ENCODE measurements around the gene PALM. TPM values are rescaled to one million over a fixed set of nuclear protein-coding genes. Genes with fewer than 3 reads are reported as not detected.

Gene PALM
- total and polyA plus RNA-seq, 4 donors, result 0.92 to 5.1 (median 4.3) TPM

DNA sequence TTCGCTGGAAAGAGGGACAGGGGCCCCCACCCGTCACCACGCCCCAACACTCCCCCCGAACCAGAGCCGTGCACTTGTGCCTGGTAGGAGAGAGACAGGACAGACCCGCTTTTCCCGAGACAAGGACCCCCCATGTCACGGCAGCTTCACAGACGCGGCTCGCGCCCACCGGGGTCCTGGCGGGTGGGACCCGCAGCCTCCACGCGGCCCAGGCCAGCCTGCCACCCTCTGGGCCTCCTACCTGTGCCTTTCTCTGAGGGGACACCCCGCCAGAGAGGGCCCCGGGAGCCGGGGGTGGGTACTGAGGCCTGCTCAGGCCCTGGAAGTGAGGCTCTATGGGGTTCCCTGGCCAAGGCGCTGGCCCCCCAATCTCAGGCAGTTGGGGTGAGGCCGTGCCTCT lies 38.2 kb downstream of the PALM start:
- H3K4me1 ChIP-seq (ENCODE audit: control insufficient read depth in 4 of 4, insufficient read depth in 4 of 4, low read length in 3 of 4), result no peaks in the 10 kb centered on the region
- H3K27ac ChIP-seq (ENCODE audit: low read depth in 1 of 2, low read length in 2 of 2), result no peak overlapping the region
- H3K27me3 ChIP-seq (ENCODE audit: control insufficient read depth in 4 of 4, insufficient read depth in 4 of 4, low read length in 3 of 4), result no peaks in the 10 kb centered on the region
- peaks cover 0 to 2% (median 0%) of the 10 kb centered on the region in 4 donors for H3K9me3 ChIP-seq (ENCODE audit: control insufficient read depth in 4 of 4, low read length in 3 of 4)
- no peak for TF ChIP-seq HNF4G (IDR thresholded peaks at IDR 0.05)
- TF ChIP-seq NR2F2 (IDR thresholded peaks at IDR 0.05), result no peak
- no peak for TF ChIP-seq HNF4A (conservative IDR thresholded peaks at IDR 0.05)
- no peak for TF ChIP-seq FOXA2 (IDR thresholded peaks at IDR 0.05)
- TF ChIP-seq JUND (IDR thresholded peaks at IDR 0.05), result no peak
- TF ChIP-seq, protein P1, sequence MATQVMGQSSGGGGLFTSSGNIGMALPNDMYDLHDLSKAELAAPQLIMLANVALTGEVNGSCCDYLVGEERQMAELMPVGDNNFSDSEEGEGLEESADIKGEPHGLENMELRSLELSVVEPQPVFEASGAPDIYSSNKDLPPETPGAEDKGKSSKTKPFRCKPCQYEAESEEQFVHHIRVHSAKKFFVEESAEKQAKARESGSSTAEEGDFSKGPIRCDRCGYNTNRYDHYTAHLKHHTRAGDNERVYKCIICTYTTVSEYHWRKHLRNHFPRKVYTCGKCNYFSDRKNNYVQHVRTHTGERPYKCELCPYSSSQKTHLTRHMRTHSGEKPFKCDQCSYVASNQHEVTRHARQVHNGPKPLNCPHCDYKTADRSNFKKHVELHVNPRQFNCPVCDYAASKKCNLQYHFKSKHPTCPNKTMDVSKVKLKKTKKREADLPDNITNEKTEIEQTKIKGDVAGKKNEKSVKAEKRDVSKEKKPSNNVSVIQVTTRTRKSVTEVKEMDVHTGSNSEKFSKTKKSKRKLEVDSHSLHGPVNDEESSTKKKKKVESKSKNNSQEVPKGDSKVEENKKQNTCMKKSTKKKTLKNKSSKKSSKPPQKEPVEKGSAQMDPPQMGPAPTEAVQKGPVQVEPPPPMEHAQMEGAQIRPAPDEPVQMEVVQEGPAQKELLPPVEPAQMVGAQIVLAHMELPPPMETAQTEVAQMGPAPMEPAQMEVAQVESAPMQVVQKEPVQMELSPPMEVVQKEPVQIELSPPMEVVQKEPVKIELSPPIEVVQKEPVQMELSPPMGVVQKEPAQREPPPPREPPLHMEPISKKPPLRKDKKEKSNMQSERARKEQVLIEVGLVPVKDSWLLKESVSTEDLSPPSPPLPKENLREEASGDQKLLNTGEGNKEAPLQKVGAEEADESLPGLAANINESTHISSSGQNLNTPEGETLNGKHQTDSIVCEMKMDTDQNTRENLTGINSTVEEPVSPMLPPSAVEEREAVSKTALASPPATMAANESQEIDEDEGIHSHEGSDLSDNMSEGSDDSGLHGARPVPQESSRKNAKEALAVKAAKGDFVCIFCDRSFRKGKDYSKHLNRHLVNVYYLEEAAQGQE (IDR thresholded peaks at IDR 0.05), result no peak
- TF ChIP-seq YY1 (IDR thresholded peaks at IDR 0.05), result no peak
- no peak for TF ChIP-seq GABPA (IDR thresholded peaks at IDR 0.05 in 1 of 2, conservative IDR thresholded peaks at IDR 0.05 in 1 of 2)
- no peak for TF ChIP-seq RAD21 (IDR thresholded peaks at IDR 0.05)
- TF ChIP-seq, protein P2, sequence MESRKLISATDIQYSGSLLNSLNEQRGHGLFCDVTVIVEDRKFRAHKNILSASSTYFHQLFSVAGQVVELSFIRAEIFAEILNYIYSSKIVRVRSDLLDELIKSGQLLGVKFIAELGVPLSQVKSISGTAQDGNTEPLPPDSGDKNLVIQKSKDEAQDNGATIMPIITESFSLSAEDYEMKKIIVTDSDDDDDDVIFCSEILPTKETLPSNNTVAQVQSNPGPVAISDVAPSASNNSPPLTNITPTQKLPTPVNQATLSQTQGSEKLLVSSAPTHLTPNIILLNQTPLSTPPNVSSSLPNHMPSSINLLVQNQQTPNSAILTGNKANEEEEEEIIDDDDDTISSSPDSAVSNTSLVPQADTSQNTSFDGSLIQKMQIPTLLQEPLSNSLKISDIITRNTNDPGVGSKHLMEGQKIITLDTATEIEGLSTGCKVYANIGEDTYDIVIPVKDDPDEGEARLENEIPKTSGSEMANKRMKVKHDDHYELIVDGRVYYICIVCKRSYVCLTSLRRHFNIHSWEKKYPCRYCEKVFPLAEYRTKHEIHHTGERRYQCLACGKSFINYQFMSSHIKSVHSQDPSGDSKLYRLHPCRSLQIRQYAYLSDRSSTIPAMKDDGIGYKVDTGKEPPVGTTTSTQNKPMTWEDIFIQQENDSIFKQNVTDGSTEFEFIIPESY (IDR thresholded peaks at IDR 0.05), result no peak
- TF ChIP-seq TAF1 (conservative IDR thresholded peaks at IDR 0.05), result no peak
- no peak for TF ChIP-seq RXRA (IDR thresholded peaks at IDR 0.05)
- no peak for TF ChIP-seq EGR1 (IDR thresholded peaks at IDR 0.05; ENCODE audit: low read depth in 2 of 2)
- no peak overlapping the region for H3K4me3 ChIP-seq (ENCODE audit: low read depth in 1 of 3, low read length in 3 of 3)
- H3K9ac ChIP-seq (ENCODE audit: low read depth in 1 of 2, low read length in 2 of 2), result no peak overlapping the region
- DNase-seq (ENCODE audit: low spot score), result no peak
- WGBS, result 97% methylated on average over 22 of the region's 22 CpGs
- no peaks in the 10 kb centered on the region for H3K36me3 ChIP-seq (ENCODE audit: control insufficient read depth in 4 of 4, insufficient read depth in 3 of 4, low read depth in 1 of 4, low read length in 3 of 4)

DNA sequence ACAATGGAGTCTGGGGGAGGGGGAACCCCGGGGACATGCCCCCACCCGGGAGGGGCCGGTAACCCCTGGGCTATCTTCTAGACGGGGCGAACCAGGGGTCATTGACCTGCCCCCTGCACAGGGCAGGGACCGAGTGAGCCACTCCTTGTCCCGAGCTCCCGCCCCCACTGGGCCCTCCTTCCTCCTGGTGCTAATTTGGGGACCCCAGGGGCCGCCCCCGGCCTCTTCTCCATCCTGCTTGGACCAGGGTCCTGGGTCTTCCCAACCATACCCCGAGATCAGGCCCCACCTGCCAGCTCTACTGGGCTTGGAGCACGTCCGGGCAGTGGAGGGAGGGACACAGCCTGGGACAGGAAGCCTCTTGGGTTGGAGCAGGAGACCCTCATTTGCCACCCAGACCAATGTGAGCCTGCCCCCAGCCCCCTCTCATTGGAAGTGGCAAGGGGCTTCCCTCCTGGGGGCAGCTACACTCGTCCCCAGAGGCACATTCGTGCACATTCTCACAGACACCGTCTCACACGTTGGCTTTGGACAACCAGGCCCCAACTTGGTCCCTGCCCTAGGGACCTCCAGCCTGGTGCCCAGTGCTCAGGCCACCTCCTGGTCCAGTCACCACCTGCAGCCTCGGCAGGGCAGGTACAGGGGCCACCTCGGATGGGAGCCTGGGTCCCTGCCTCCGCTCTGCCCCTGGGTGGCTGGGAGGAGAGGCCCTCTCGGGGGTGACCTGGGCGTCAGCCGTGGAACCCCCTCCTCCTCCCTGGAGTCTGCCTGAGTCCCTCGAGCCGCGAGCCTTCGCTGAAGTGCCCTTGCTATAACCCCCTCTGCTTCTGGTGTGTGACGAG lies 38.9 kb downstream of the PALM start:
- Histone ChIP-seq H3K4me3 (ENCODE audit: low read depth in 1 of 3, low read length in 3 of 3) (no peak overlapping the region), H3K27ac (ENCODE audit: low read depth in 1 of 2, low read length in 2 of 2) (no peak overlapping the region), H3K9me3 (ENCODE audit: control insufficient read depth in 4 of 4, low read length in 3 of 4) (peaks cover 0 to 2% (median 0%) of the 10 kb centered on the region in 4 donors), H3K9ac (ENCODE audit: low read depth in 1 of 2, low read length in 2 of 2) (no peak overlapping the region), H3K36me3 (ENCODE audit: control insufficient read depth in 4 of 4, insufficient read depth in 3 of 4, low read depth in 1 of 4, low read length in 3 of 4) (no peaks in the 10 kb centered on the region), H3K4me1 (ENCODE audit: control insufficient read depth in 4 of 4, insufficient read depth in 4 of 4, low read length in 3 of 4) (no peaks in the 10 kb centered on the region), H3K27me3 (ENCODE audit: control insufficient read depth in 4 of 4, insufficient read depth in 4 of 4, low read length in 3 of 4) (no peaks in the 10 kb centered on the region)
- WGBS, result 89% methylated on average over 28 of the region's 28 CpGs
- DNase-seq (ENCODE audit: low spot score), result no peak
- TF ChIP-seq RAD21 (IDR thresholded peaks at IDR 0.05) (no peak), GABPA (IDR thresholded peaks at IDR 0.05 in 1 of 2, conservative IDR thresholded peaks at IDR 0.05 in 1 of 2) (no peak), YY1 (IDR thresholded peaks at IDR 0.05) (no peak), FOXA2 (IDR thresholded peaks at IDR 0.05) (no peak), SP1 (IDR thresholded peaks at IDR 0.05) (no peak), HNF4G (IDR thresholded peaks at IDR 0.05) (no peak), JUND (IDR thresholded peaks at IDR 0.05) (no peak), HNF4A (conservative IDR thresholded peaks at IDR 0.05) (no peak), FOXA1 (IDR thresholded peaks at IDR 0.05) (no peak), EGR1 (IDR thresholded peaks at IDR 0.05; ENCODE audit: low read depth in 2 of 2) (no peak), NR2F2 (IDR thresholded peaks at IDR 0.05) (no peak)
- TF ChIP-seq, protein P3, sequence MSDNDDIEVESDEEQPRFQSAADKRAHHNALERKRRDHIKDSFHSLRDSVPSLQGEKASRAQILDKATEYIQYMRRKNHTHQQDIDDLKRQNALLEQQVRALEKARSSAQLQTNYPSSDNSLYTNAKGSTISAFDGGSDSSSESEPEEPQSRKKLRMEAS (IDR thresholded peaks at IDR 0.05), result no peak
- TF ChIP-seq, protein P1 (IDR thresholded peaks at IDR 0.05), result no peak
- TF ChIP-seq, protein P4, sequence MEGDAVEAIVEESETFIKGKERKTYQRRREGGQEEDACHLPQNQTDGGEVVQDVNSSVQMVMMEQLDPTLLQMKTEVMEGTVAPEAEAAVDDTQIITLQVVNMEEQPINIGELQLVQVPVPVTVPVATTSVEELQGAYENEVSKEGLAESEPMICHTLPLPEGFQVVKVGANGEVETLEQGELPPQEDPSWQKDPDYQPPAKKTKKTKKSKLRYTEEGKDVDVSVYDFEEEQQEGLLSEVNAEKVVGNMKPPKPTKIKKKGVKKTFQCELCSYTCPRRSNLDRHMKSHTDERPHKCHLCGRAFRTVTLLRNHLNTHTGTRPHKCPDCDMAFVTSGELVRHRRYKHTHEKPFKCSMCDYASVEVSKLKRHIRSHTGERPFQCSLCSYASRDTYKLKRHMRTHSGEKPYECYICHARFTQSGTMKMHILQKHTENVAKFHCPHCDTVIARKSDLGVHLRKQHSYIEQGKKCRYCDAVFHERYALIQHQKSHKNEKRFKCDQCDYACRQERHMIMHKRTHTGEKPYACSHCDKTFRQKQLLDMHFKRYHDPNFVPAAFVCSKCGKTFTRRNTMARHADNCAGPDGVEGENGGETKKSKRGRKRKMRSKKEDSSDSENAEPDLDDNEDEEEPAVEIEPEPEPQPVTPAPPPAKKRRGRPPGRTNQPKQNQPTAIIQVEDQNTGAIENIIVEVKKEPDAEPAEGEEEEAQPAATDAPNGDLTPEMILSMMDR (IDR thresholded peaks at IDR 0.05; ENCODE audit: low read depth, low read length, missing input control), result no peak
- TF ChIP-seq, protein P5, sequence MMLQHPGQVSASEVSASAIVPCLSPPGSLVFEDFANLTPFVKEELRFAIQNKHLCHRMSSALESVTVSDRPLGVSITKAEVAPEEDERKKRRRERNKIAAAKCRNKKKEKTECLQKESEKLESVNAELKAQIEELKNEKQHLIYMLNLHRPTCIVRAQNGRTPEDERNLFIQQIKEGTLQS (IDR thresholded peaks at IDR 0.05), result no peak
